Measurements from ENCODE around the gene PAK2. TPM values are rescaled to one million over a fixed set of nuclear protein-coding genes. Genes with fewer than 3 reads are reported as not detected.

PAK2 gene
- total and polyA plus RNA-seq, 2 of the 4 experiments (the other 2 are of a cell fraction) = 31.8 to 36.0 TPM

GRCh38 chr3:196708467-196708866 is 31.2 kb upstream of the PAK2 start:
- CTCF ChIA-PET = interaction anchor here (0.6 to 0.8 kb wide), 2 partner anchors 59 to 220 kb away, joined by 3 to 6 read pairs; no protein-coding TSS in a partner anchor

More at GRCh38 chr3:196708467-196708866, 31.2 kb upstream of the PAK2 start:
- Histone ChIP-seq H3K79me1 (ENCODE audit: low read depth in 1 of 2, low read length in 2 of 2) (peaks cover 4 to 16% of the 10 kb centered on the region in 2 experiments; a peak in 1 of 4 replicates), H4K5ac (ENCODE audit: low read depth, low read length) (no peak overlapping the region), H4K91ac (ENCODE audit: insufficient read depth, low read depth, low read length) (no peak overlapping the region), H2BK5ac (ENCODE audit: low read depth, low read length, poor library complexity, severe bottlenecking) (no peak overlapping the region), H3K9me3 (ENCODE audit: control insufficient read depth, insufficient read depth, low read length) (no peaks in the 10 kb centered on the region), H3K56ac (ENCODE audit: extremely low read depth, insufficient read depth, low read length) (no peak overlapping the region), H3K4me3 (ENCODE audit: insufficient read depth, low read depth, low read length) (no peak overlapping the region), H3K36me3 (ENCODE audit: control insufficient read depth, insufficient read depth, low read length) (no peaks in the 10 kb centered on the region), H3K23ac (ENCODE audit: low read depth, low read length) (no peak overlapping the region), H3K18ac (ENCODE audit: low read depth, low read length) (no peak overlapping the region), H3K27ac (ENCODE audit: insufficient read depth, low read length) (no peak overlapping the region), H3K4ac (ENCODE audit: low read depth, low read length) (no peak overlapping the region), H3K4me2 (ENCODE audit: low read depth, low read length) (no peak overlapping the region), H3K9me1 (ENCODE audit: insufficient read depth, low read length) (no peaks in the 10 kb centered on the region), H2BK120ac (ENCODE audit: low read depth, low read length) (no peak overlapping the region), H4K8ac (ENCODE audit: low read depth in 2 of 2, low read length in 2 of 2) (no peak overlapping the region), H3K14ac (replicated peaks; ENCODE audit: low read depth, low read length) (no peak overlapping the region), H3K4me1 (ENCODE audit: control insufficient read depth, insufficient read depth, low read length) (0 out of 2 replicates have a peak, but pooled peaks cover 2% of the 10 kb centered on the region), H3K9ac (ENCODE audit: low read depth, low read length) (no peak overlapping the region), H2BK20ac (ENCODE audit: low read depth, low read length) (no peak overlapping the region), H2AFZ (replicated peaks; ENCODE audit: low read length, poor library complexity) (no peak overlapping the region), H2BK15ac (ENCODE audit: low read depth, low read length) (no peak overlapping the region), H2AK5ac (ENCODE audit: low read depth, low read length) (no peak overlapping the region), H3K27me3 (ENCODE audit: control insufficient read depth, insufficient read depth, low read length) (no peaks in the 10 kb centered on the region), H2AK9ac (replicated peaks; ENCODE audit: low read depth, low read length, poor library complexity) (no peak overlapping the region), H4K20me1 (ENCODE audit: insufficient read depth, low read length) (no peaks in the 10 kb centered on the region)
- in situ Hi-C loops (cut with MboI; ENCODE audit: low sequenced_read_pairs) (no loop called here), intact Hi-C loops (cut with micrococcal nuclease) (no loop called here), dilution Hi-C loops (cut with HindIII; ENCODE audit: low sequenced_read_pairs, unreplicated experiment) (no loop called here)
- no CpG with 5 or more reads among the region's 7 CpGs for WGBS, 2 experiments (ENCODE audit: extremely low coverage in 2 of 2, insufficient read length in 1 of 2)
- ATAC-seq (ENCODE audit: low read depth) (no peak), DNase-seq (no peak)
- POLR2A ChIA-PET (ENCODE audit: unreplicated experiment) = no interaction called here
- BruUV-seq (replicated peaks) = no TSS peak
- no peak for TF ChIP-seq RCOR1 (IDR thresholded peaks at IDR 0.05; ENCODE audit: insufficient replicate concordance, low read length)
- TF ChIP-seq BHLHE40 (IDR thresholded peaks at IDR 0.05; ENCODE audit: low read depth, low read length) = no peak
- no peak for TF ChIP-seq USF2 (IDR thresholded peaks at IDR 0.05; ENCODE audit: low read depth, low read length)
- no peak for TF ChIP-seq RFX5 (IDR thresholded peaks at IDR 0.05; ENCODE audit: low read depth, low read length)
- no peak for TF ChIP-seq POLR2A (IDR thresholded peaks at IDR 0.05; ENCODE audit: low read depth, low read length)
- no peak for TF ChIP-seq CTCF (conservative IDR thresholded peaks at IDR 0.05; ENCODE audit: low read depth, low read length)
- no peak for TF ChIP-seq RAD21 (IDR thresholded peaks at IDR 0.05; ENCODE audit: low read length)
